SK-N-MC (cell line): ENCODE data around the gene CPZ.

Experiments
- EZH2 ChIP-seq: fragments of 200-600 bp; sonication (generic); IDR thresholded peaks from one replicate; pipeline ENCODE4 v1.6.1; 2017; ENCODE audit warnings: antibody characterized with exemption
- POLR2AphosphoS5 ChIP-seq: IDR thresholded peaks from 2 replicates; pipeline ENCODE4 v1.6.1; 2012; ENCODE audit warnings: mild to moderate bottlenecking, low read depth, low read length, borderline replicate concordance

DNA sequence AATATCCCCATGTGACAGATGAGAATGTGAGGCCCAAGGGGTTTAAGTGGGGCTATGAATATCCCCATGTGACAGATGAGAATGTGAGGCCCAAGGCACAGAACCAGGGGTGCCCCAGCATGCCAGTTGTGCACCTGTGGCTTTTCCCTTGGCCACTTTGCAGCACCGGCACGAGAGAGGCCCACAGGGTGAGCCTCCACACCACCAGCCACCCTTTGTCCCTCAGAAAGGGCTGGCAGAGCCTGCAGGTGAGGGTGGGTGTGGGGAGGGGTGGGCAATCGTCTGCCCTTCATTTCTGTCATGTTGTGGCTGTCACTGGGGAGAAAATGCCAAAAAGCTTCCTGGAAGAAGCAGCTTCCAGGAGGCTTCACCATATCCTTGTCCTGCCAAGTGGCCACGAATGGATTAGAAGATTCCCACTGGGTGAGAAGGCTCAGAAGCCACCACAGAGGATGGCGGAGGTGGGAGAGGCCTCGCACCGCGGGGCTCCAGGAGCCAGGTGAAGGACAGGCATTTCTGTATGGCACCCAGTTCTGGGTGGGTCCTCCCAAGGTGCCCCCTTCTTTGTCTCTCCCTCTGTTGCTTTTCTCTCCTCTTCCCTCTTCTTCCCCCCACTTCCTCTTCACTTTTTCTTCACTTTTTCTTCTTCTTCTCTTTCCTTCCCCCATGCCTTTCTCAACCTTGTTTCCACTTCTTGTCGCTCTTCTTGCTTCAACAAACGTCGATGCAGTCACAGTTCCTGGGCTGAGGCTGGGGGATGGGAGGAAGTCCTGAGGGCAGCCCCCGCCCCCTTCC, 12.8 kb upstream of the CPZ start:
- TF ChIP-seq POLR2AphosphoS5 (no peak), EZH2 (no peak)
